Mesenchymal stem cell (in vitro differentiated cells and primary cell): ENCODE measurements around the gene NUBP2.

ENCODE experiments used
- DNase-seq: peaks from one replicate; pipeline ENCODE4 v3.0.0-alpha.2; 2013
- H2AFZ ChIP-seq: one replicate; pipeline ENCODE4 v1.6.1; 2013; ENCODE audit warnings: low read depth, mild to moderate bottlenecking, control low read depth, inconsistent platforms, low read length, moderate library complexity
- H2AK5ac ChIP-seq: 2 replicates; pipeline ENCODE4 v1.6.1; 2013; ENCODE audit warnings: low read length, moderate library complexity, mild to moderate bottlenecking, inconsistent platforms; ENCODE audit not compliant: severe bottlenecking
- H2BK120ac ChIP-seq: one replicate; pipeline ENCODE4 v1.6.1; 2013; ENCODE audit warnings: low read depth, mild to moderate bottlenecking, inconsistent platforms, low read length, moderate library complexity
- H2BK12ac ChIP-seq, 2 experiments: one replicate each; pipeline ENCODE4 v1.6.1; 2013; ENCODE audit warnings: inconsistent platforms in 2 of 2, low read length in 2 of 2, mild to moderate bottlenecking in 2 of 2, moderate library complexity in 2 of 2, control low read depth in 1 of 2
- H2BK15ac ChIP-seq: one replicate; pipeline ENCODE4 v1.6.1; 2013; ENCODE audit warnings: mild to moderate bottlenecking, low read depth, inconsistent platforms; ENCODE audit not compliant: poor library complexity, severe bottlenecking
- H2BK5ac ChIP-seq: 2 replicates; pipeline ENCODE4 v1.6.1; 2013; ENCODE audit warnings: low read depth, mild to moderate bottlenecking, low read length, control low read depth, inconsistent platforms; ENCODE audit not compliant: poor library complexity, severe bottlenecking
- H3K14ac ChIP-seq, 2 experiments: one replicate each; pipeline ENCODE4 v1.6.1; 2013; ENCODE audit warnings: inconsistent platforms in 2 of 2, low read length in 2 of 2, control low read depth in 1 of 2, mild to moderate bottlenecking in 1 of 2, moderate library complexity in 1 of 2
- H3K18ac ChIP-seq, 2 experiments: one replicate each; pipeline ENCODE4 v1.6.1; 2013; ENCODE audit warnings: inconsistent platforms in 2 of 2, low read length in 2 of 2, control low read depth in 1 of 2, low read depth in 1 of 2, mild to moderate bottlenecking in 1 of 2
- H3K23ac ChIP-seq, 2 experiments: one replicate each; pipeline ENCODE4 v1.6.1; 2013; ENCODE audit warnings: inconsistent platforms in 2 of 2, low read length in 2 of 2, mild to moderate bottlenecking in 2 of 2, moderate library complexity in 2 of 2, control low read depth in 1 of 2
- H3K27ac ChIP-seq: 2 replicates; pipeline ENCODE4 v1.5.1; 2013; ENCODE audit warnings: mild to moderate bottlenecking, moderate library complexity, low read length, control low read depth, inconsistent platforms; ENCODE audit not compliant: poor library complexity, severe bottlenecking
- H3K27me3 ChIP-seq, 2 experiments: 2 replicates each; pipeline versions ENCODE4 v1.6.1 to v1.7.0; 2013; ENCODE audit warnings: low read length in 2 of 2, mild to moderate bottlenecking in 2 of 2, moderate library complexity in 2 of 2, control low read depth in 1 of 2, inconsistent platforms in 1 of 2; ENCODE audit not compliant: control insufficient read depth in 1 of 2, insufficient read depth in 1 of 2
- H3K36me3 ChIP-seq, 2 experiments: 2 replicates each; pipeline versions ENCODE4 v1.6.1 to v1.7.0; 2013; ENCODE audit warnings: low read length in 2 of 2, control low read depth in 1 of 2, inconsistent platforms in 1 of 2, low read depth in 1 of 2, mild to moderate bottlenecking in 1 of 2; ENCODE audit not compliant: insufficient read depth in 2 of 2, control insufficient read depth in 1 of 2
- H3K4ac ChIP-seq, 2 experiments: one replicate each; pipeline ENCODE4 v1.6.1; 2013; ENCODE audit warnings: inconsistent platforms in 2 of 2, low read length in 2 of 2, mild to moderate bottlenecking in 2 of 2, moderate library complexity in 2 of 2, control low read depth in 1 of 2, low read depth in 1 of 2
- H3K4me1 ChIP-seq: 2 replicates; pipeline ENCODE4 v1.6.1; 2013; ENCODE audit warnings: low read depth, low read length, control low read depth; ENCODE audit not compliant: control insufficient read depth, insufficient read depth
- H3K4me2 ChIP-seq: 2 replicates; pipeline ENCODE4 v1.6.1; 2013; ENCODE audit warnings: low read length, mild to moderate bottlenecking, inconsistent platforms; ENCODE audit not compliant: poor library complexity, severe bottlenecking
- H3K4me3 ChIP-seq, 2 experiments: 2 replicates each; pipeline versions ENCODE4 v1.5.1 to v1.7.0; 2013; ENCODE audit warnings: low read length in 2 of 2, mild to moderate bottlenecking in 2 of 2, control low read depth in 1 of 2, low read depth in 1 of 2; ENCODE audit not compliant: insufficient read depth in 1 of 2
- H3K79me1 ChIP-seq: replicated peaks from 2 replicates; pipeline ENCODE4 v1.6.1; 2013; ENCODE audit warnings: mild to moderate bottlenecking, control low read depth, low read length, inconsistent platforms; ENCODE audit not compliant: poor library complexity, severe bottlenecking
- H3K9ac ChIP-seq: 2 replicates; pipeline ENCODE4 v1.7.0; 2013; ENCODE audit warnings: mild to moderate bottlenecking, low read length, moderate library complexity
- H3K9me3 ChIP-seq: 2 replicates; pipeline ENCODE4 v1.7.0; 2013; ENCODE audit warnings: mild to moderate bottlenecking, low read length; ENCODE audit not compliant: control insufficient read depth
- H4K8ac ChIP-seq: one replicate; pipeline ENCODE4 v1.6.1; 2013; ENCODE audit warnings: inconsistent platforms, mild to moderate bottlenecking, low read length, moderate library complexity
- H4K91ac ChIP-seq: one replicate; pipeline ENCODE4 v1.6.1; 2013; ENCODE audit warnings: mild to moderate bottlenecking, low read length, inconsistent platforms
- WGBS: methylation state at CpG from one replicate; pipeline ENCODE4 v1.1.7; 2013; ENCODE audit warnings: mixed read lengths; 5-methylcytosine and 5-hydroxymethylcytosine counted together

The NUBP2 gene

DNA sequence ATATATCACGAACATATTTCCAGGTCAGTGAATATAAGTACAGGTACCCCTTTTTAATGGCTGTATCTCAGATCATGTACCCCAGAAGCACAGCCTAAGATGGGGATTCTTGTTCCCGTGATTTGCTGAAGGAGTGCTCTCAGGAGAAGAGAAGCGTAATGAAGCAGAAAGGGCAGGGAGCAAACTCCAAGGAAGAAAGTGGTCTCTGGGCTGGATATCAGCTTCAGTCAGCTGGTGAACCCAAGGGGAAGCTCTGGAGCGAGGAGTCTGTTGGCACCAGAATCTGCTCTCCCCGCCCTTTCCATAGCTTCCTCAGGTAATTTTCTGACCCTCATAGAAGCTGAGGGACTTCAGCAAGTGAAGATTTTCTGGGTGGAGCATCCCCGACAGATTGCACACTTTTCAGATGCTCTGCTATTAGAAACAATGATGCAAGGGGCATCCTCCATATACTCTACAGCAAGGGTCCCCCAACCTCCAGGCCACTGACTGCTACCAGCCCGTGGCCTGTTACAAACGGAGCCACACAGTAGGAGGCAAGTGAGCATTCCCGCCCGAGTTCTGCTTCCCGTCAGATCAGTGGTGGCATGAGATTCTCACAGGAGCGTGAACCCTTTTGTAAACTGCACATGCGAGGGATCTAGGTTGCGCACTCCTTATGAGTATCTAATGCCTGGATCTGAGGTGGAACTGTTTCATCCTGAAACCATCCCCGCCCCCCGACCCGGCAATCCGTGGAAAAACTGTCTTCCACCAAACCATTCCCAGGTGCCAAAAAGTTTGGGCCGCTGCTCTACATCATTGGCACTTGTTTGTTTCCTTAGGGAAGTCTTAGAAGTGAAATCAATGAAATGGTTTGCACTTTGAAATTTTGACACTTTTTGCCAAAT is 48.7 kb downstream of the NUBP2 start:
- Histone ChIP-seq H3K18ac (no peak overlapping the region), H3K14ac (no peak overlapping the region), H3K27ac (no peak overlapping the region), H3K4ac (no peak overlapping the region), H3K9me3 (no peaks in the 10 kb centered on the region), H3K4me1 (peaks cover 9% of the 10 kb centered on the region), H4K8ac (no peak overlapping the region), H3K36me3 (peaks cover 13 to 31% of the 10 kb centered on the region in 2 experiments), H3K27me3 (no peaks in the 10 kb centered on the region), H2BK15ac (no peak overlapping the region), H2BK120ac (no peak overlapping the region), H2BK12ac (no peak overlapping the region), H3K79me1 (peaks cover 13% of the 10 kb centered on the region), H4K91ac (no peak overlapping the region), H3K9ac (no peak overlapping the region), H2AK5ac (no peak overlapping the region), H3K4me3 (no peak overlapping the region), H2BK5ac (no peak overlapping the region), H3K23ac (no peak overlapping the region), H2AFZ (no peak overlapping the region), H3K4me2 (no peak overlapping the region)
- WGBS = 86% methylated on average over 18 of the region's 19 CpGs
- DNase-seq = no peak

DNA sequence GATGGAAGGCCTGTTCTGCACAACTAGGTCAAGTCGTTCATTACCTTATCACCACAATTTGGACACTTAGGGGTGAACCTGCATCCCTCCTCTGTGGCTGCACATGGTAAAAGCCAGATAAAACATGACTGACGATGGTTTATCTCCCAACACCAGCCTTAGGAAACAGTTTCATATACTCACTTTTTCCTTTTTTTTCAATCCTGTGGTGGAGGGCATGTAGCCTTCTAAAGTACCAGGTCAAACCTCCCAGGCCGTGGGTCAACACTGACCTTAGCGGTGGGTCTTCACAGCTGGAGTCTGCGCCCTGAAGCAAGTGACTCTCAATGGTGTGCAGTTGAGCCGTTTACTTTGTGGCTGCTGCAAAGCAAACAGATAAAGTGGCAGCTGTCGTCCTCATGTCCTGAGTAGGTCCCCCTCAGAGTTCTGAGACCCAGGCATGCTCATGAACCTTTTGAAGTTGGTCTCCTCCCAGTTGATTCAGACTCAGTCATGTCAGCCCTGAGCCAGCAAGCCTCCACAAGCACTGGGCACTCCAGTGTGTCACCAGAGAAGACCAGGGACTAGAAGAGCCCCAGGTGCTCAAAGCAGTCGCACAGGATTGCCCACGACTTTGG is 50.2 kb downstream of the NUBP2 start:
- Histone ChIP-seq H3K27me3 (no peaks in the 10 kb centered on the region), H2BK5ac (no peak overlapping the region), H3K27ac (no peak overlapping the region), H2BK15ac (no peak overlapping the region), H2AFZ (no peak overlapping the region), H3K4me2 (no peak overlapping the region), H3K18ac (no peak overlapping the region), H4K91ac (no peak overlapping the region), H4K8ac (no peak overlapping the region), H2AK5ac (no peak overlapping the region), H3K4ac (no peak overlapping the region), H3K4me1 (peaks cover 9% of the 10 kb centered on the region), H3K9ac (no peak overlapping the region), H3K36me3 (peaks cover 13 to 31% of the 10 kb centered on the region in 2 experiments), H3K14ac (no peak overlapping the region), H3K23ac (no peak overlapping the region), H2BK12ac (no peak overlapping the region), H3K79me1 (peaks cover 15% of the 10 kb centered on the region), H3K9me3 (no peaks in the 10 kb centered on the region), H2BK120ac (no peak overlapping the region), H3K4me3 (no peak overlapping the region)
- no peak for DNase-seq
- WGBS = 79% methylated on average over 9 of the region's 9 CpGs

DNA sequence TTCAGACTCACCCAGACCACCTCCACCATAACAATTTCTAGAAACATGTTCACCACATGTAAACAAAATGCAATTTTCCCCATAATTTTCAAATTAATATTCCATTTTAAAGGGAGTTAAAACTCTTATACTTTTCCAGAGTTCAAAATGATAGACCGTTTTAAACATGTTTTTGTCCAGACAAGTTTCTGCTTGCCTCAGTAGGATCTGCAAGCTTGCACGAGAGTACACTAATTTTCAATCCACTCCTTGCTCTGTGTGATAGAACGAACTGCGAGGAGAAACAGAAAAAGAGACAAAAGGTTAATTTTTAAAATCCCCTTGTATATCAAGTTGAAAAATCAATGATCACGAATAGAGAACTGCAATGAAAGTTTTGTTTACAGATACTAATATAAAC is 51.3 kb downstream of the NUBP2 start:
- Histone ChIP-seq H2AK5ac (no peak overlapping the region), H2AFZ (no peak overlapping the region), H3K4me2 (no peak overlapping the region), H3K14ac (no peak overlapping the region), H3K4ac (no peak overlapping the region), H4K8ac (no peak overlapping the region), H3K4me1 (peaks cover 6% of the 10 kb centered on the region), H3K18ac (no peak overlapping the region), H3K36me3 (peaks cover 11 to 32% of the 10 kb centered on the region in 2 experiments), H3K4me3 (no peak overlapping the region), H2BK12ac (no peak overlapping the region), H4K91ac (no peak overlapping the region), H3K9me3 (no peaks in the 10 kb centered on the region), H3K79me1 (peaks cover 15% of the 10 kb centered on the region), H3K27me3 (no peaks in the 10 kb centered on the region), H2BK5ac (no peak overlapping the region), H3K27ac (no peak overlapping the region), H3K23ac (no peak overlapping the region), H2BK120ac (no peak overlapping the region), H2BK15ac (no peak overlapping the region), H3K9ac (no peak overlapping the region)
- no peak for DNase-seq
- WGBS = 96% methylated on average over 1 of the region's 5 CpGs
